Right kidney (tissue), 1 donor: ENCODE results near the gene CLIC5.

Experiments
- DNase-seq: peaks from one replicate; pipeline ENCODE4 v3.0.0-alpha.2; 2016

Gene CLIC5

GRCh38 chr6:45965007-45965406 lies 50.7 kb downstream of the CLIC5 start:
- no peak for DNase-seq

- no peak for DNase-seq
Observed at GRCh38 chr6:45964300-45964699, 51.4 kb downstream of the CLIC5 start.

DNA sequence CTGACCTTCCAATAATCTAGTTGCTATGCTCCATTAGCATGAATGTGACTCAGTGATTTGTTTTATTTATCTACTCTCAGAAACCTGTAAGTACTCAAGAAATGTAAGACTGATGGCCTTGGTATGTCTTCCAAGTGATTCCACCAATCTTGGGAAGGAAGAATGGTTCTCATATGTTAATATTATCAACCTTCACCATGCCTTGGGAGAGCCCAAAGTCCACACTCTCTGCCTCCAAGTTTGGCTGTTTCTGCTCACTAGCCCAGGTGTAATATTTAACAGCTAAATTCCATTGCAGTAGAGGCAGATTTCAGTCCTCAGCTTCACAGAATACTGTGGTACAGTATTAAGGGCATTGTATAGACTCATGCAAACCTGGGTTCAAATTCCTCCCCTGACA lies 51.8 kb downstream of the CLIC5 start:
- DNase-seq, result no peak

DNA sequence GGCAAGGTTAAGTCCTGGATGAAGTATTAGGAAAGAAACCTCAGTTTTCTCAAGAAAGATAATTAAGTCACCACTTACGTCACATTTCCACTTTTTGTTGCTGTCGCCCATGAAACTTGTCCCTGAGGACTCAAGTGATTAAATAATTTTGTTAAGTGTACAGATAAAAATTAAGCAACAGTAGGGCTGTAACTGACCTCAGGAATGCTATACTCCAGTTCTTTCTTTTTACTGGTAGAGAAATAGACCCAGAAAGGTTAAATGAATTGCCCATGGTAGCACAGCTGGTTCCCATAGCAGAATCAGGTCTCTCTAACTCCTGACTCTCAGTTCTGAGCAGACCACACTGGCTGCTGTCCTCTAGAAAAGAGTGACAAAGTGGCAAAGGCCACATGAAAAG lies 54.5 kb downstream of the CLIC5 start:
- no peak for DNase-seq

DNA sequence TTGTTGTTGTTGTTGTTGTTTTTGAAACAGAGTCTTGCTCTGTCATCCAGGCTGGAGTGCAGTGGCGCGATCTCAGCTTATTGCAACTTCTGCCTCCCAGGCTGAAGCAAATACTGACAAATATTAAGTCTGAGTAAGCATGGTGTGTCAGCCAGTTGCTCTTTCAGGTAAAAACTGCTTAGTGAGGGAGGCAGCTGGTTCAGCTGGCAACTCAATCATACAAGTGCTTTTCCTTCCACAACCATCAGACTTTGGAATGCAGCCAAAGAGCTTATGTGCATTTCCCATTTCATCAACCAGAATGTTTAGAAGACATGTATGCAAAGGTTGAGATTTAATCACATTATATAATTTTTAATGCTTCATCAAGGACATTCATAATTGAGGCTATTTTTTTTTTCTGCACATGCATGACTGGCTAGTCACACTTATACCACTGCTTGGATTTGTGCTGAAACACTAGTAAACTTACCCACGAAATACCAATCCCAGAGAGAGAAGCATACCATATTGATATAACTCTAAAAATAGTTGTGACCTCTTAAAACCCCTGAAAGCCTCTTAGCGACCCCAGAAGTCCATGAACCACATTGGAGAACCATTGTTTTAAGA lies 56.0 kb downstream of the CLIC5 start:
- DNase-seq, result no peak

GRCh38 chr6:45956663-45957062 lies 59.0 kb downstream of the CLIC5 start:
- no peak for DNase-seq

GRCh38 chr6:45956176-45956575 lies 59.5 kb downstream of the CLIC5 start:
- no peak for DNase-seq

- DNase-seq, result no peak
Observed at GRCh38 chr6:45955597-45955996, 60.1 kb downstream of the CLIC5 start.

- DNase-seq, result no peak
Observed at GRCh38 chr6:45952546-45952945, 63.1 kb downstream of the CLIC5 start.

- DNase-seq, result no peak
Observed at GRCh38 chr6:45952168-45952529, 63.5 kb downstream of the CLIC5 start.

DNA sequence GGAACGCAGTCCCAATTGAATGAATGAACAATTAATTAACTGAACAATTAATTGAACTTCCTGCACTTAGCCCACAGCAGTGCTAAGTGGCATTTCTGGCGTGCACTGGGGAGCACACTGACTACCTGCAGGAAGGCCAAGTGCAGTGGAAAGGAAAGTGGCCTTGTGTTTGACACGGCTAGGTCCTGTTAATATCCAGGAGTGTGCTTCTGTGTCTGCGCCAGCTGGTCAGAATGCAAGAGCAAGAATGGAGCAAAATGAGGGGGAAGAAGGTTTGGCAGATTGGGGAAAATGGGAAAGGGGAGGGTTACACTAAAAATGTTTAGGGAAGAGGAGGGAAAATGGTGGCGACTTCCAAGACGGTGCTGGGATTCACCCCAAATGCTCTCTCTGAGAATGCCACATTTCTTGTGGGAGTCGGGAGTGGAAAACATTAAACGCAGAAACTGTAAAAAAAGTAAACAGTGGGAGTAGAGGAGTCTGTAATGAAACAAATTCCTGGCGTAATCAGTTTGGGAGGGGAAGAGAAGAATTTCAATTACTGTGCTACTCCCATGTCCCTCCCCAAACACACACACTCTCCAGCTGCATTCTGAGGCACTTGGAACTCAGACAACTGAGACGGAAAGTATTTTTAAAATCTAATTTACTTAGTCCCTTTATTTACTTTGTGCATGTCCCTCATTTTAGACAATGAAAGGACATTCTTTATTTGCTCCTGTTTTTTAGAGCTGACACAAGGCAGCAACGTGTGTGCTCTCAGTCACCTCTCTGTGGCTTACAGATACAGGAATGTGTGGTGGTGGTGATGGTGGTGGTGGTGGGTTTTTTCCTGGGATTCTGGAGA lies 64.1 kb downstream of the CLIC5 start:
- peak; percentile 71 for DNase-seq

GRCh38 chr6:45949256-45949655 lies 66.4 kb downstream of the CLIC5 start:
- no peak for DNase-seq

GRCh38 chr6:45947807-45948206 lies 67.9 kb downstream of the CLIC5 start:
- DNase-seq, result no peak

- no peak for DNase-seq
Observed at GRCh38 chr6:45946887-45947286, 68.8 kb downstream of the CLIC5 start.

GRCh38 chr6:45946352-45946751 lies 69.3 kb downstream of the CLIC5 start:
- DNase-seq, result peak; percentile 33

DNA sequence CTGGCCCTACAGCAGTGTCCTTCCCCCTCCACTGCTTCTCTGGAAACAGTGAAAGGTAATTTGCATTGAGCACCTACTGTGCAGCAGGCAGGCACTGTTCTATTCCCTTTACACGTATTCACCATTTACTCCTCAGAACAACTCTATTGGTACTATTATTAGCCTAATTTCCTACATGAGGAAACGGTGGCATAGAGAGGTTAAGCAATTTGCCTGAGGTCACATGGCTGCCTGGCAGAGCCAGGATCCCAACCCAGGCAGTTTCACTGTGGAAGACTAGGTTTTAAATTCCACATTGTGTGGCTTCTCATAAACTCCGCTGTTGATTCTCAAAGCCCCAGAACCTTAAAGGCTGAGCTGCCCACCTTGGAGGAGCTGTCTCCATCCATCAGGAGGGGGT lies 72.7 kb downstream of the CLIC5 start:
- no peak for DNase-seq

GRCh38 chr6:45933855-45934254 lies 81.8 kb downstream of the CLIC5 start:
- no peak for DNase-seq

GRCh38 chr6:45931232-45931631 lies 84.4 kb downstream of the CLIC5 start:
- DNase-seq, result no peak

GRCh38 chr6:45930420-45931040 lies 85.1 kb downstream of the CLIC5 start:
- DNase-seq, result peak; percentile 69

- no peak for DNase-seq
Observed at GRCh38 chr6:45929421-45930361, 86.0 kb downstream of the CLIC5 start.

GRCh38 chr6:45928721-45929305 lies 86.8 kb downstream of the CLIC5 start:
- no peak for DNase-seq
